HG02623 (cell line): Measurements from ENCODE around the gene PIK3AP1.
"Not testable (repeated sequence)": the region's sequence is repeated elsewhere in the genome, so short reads cannot be mapped to it uniquely, and the experiment has no call there.

ENCODE experiments used
- ATAC-seq: cut with Tn5 transposase; IDR thresholded peaks from one replicate; pipeline ENCODE4 v1.9.1; 2021; ENCODE audit warnings: moderate library complexity; ENCODE audit not compliant: unreplicated experiment

PIK3AP1 gene

DNA sequence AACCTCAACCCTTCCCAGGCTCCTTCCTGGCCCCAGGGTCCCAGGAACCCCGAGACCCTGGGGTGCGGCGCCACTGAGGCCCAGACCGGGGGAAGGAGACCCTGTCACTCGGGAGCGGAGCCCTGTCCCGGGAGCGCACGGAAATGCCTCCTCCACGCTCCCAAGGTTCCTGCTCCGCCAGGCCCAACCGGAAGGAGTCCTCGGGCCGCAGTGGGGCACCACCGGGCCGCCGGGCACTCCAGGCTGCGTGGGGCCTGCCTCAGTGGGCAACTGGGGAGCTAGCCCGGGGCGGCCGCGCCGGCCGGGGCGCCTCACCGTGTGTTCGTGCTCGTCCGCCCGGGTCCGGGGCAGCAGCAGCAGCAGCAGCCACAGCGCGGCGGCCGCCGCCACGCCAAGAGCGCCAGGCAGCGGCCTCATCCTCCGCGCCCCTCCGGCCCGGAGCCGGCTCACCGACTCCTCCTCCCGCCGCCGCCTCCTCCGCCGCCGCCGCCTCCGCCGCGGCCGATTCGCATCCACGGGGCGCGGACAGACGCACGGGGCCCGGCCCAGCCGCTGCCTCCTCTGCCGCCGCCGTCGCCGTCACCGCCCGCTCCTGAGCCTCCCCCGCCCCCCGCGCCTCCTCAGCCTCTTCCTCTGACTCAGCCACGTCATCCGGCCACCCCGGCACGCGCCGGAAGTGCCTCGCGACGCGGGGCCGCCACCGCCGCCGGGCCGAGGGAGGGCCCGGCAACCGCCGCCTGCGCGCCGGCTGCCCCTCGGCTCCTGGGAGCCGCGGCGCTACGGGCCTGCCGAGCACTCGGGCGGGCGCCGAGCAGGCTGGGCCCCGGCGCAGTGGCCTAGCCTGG, 133.7 kb downstream of the PIK3AP1 start, which contains the start of gene TM9SF3:
Gene TM9SF3 (minus strand): TSS at position 594 of the 845 bp plus-strand sequence. CDS start 177 bp downstream, at position 417.
- ATAC-seq: peak; percentile 65

DNA sequence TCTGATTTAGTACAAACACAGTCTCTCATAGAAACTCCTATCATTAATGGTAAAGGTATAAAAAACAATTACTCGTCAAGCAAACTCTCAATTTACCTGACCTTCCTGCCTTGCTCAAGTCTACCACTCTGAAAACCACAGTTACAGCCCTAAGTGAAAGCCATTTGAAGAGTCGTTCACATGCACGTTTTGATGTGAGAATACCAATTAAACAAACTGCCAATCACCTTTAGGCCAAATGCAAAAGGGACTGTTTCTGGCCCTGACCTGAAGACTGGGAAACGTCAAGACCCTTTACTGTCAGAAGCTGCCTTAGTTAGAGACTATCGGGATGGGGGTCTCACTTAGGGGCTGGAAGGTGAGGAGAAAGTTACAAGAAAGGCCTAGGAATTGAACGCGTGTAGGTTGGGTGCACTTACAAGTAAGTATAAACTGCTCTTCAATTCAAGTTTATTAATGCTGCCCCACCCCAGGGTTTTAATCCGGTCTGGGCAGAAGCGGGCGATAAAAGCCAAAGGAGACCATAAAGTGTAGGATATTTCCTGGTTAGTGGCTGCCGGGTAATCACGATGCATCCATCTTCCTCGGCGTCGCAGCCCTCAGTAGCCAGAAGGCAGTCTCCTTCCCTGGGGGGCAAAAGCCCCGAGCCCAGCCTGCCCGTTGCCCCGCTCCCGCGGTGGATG, 134.4 kb downstream of the PIK3AP1 start:
- peak; percentile 5 for ATAC-seq

DNA sequence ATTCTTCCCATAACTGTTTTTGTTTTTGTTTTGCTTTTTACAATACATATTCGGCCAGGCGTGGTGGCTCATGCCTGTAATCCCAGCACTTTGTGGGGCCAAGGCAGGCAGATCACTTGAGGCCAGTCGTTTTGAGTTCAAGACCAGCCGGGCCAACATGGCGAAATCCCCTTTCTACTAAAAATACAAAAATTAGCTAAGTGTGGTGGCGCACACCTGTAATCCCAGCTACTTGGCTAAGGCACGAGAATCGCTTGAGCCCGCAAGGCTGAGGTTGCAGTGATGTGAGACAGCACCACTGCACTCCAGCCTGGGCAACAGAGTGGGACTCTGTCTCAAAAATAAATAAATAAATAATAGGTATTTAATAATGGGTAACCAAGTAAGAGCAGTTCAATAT, 135.8 kb downstream of the PIK3AP1 start:
- ATAC-seq: no peak

- no peak for ATAC-seq
Measured at GRCh38 chr10:96584035-96584434, 136.3 kb downstream of the PIK3AP1 start.

DNA sequence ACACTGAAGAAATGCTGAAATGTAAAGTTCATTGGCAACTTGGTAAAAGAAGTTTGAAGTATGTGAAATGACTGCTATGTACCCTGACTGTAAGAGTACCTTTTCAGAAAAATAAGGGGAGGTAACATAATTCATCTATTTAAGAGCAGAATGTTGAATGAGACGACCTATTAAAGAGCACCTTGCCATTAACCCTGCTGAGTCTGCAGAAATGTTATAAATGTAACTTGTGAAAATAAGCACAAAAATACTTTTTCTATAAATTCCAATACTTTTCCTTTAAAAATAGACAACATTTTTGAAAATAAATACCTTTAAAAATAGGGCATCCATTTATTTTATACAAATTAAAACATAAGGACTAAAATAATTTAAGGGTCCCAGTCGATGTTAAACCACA, 141.2 kb downstream of the PIK3AP1 start:
- no peak for ATAC-seq

DNA sequence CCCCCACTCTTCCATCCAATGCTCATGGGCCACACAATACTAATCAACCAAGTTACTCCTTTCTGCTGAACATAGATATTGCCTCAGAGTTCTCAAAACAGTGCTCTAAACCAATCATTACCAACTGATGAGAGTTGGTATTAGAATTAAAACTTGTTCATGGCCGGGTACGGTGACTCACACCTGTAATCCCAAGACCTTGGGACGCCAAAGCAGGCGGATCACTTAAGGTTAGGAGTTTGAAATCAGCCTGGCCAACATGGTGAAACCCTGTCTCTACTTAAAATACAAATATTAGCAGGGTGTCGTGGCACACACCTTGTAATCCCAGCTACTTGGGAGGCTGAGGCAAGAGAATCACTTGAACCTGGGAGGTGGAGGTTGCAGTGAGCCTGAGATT, 141.7 kb downstream of the PIK3AP1 start:
- no peak for ATAC-seq

GRCh38 chr10:96578022-96578421, 142.3 kb downstream of the PIK3AP1 start:
- ATAC-seq: no peak

- no peak for ATAC-seq
Measured at GRCh38 chr10:96577069-96577468, 143.2 kb downstream of the PIK3AP1 start.

GRCh38 chr10:96576277-96576980, 143.9 kb downstream of the PIK3AP1 start:
- no peak for ATAC-seq

DNA sequence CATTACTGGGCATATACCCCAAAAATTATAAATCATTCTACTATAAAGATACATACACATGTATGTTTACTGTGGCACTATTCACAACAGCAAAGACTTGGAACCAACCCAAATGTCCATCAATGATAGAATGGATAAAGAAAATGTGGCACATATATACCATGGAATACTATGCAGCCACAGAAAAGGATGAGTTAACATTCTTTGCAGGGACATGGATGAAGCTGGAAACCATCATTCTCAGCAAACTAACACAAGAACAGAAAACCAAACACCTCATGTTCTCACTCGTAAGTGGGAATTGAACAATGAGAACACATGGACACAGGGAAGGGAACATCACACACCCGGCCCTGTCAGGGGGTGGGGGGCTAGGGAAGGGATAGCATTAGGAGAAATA, 145.8 kb downstream of the PIK3AP1 start:
- ATAC-seq: not testable (repeated sequence)

- no peak for ATAC-seq
Measured at GRCh38 chr10:96573036-96573435, 147.3 kb downstream of the PIK3AP1 start.

DNA sequence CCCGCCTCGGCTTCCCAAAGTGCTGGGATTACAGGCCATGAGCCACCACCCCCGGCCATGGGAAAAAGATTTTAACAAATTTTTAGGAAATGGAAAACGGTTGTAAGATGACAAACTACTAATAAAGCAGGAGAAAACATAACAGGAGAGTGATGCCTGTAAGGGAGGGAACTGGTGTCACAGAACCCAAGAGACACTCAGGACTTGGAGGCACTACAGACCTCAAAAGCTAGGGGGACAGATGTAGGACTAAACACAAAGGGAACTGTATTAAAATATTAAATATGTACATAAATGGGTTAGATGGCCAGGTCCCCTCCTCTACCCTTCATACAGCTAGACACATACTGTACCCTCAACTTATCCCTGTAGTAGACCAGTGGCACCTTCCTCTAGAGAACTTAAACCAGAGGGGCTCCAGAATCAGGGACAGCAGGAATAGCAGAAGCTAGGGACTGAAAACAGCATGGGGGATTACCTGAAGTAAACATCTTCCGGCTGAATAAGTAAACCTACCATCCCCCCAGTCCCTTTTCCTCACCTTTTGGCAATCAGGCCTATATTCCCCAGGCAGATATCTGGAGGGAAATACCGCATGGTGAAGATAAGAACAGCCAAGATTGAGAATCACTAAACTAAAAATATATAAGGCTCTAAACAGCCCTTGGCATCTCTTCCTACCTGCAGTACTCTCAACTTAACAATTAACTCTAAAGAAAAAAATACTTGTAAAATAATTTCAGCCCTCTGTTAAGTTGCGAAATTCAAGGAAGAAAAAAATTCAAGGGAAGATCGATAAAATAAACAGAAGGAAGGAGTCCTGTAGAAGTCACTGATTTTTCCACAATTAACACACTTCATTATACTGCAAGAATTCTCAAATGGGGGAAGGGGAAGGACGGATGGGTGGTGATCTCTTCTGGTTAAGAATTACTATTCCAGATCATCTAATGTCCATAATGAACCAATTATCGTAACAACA, 149.0 kb downstream of the PIK3AP1 start:
- no peak for ATAC-seq

DNA sequence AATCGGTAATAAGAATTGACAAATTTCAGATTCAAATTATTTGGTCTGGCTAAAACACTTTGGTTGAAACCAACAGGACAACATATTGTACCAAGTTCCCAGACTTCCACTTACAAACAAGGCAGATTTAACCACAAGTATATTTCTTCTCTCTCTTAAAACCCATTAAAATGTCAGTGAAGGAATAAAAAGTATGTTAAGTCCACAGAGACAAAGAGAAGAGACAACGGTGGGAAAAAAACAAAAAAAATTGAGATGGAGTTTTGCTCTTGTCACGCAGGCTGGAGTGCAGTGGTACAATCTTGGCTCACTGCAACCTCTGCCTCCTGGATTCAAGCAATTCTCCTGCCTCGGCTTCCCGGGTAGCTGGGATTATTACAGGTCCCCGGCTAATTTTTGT, 149.8 kb downstream of the PIK3AP1 start:
- no peak for ATAC-seq

- no peak for ATAC-seq
Measured at GRCh38 chr10:96568402-96568801, 151.9 kb downstream of the PIK3AP1 start.

- ATAC-seq: no peak
Measured at GRCh38 chr10:96565774-96566173, 154.5 kb downstream of the PIK3AP1 start.

DNA sequence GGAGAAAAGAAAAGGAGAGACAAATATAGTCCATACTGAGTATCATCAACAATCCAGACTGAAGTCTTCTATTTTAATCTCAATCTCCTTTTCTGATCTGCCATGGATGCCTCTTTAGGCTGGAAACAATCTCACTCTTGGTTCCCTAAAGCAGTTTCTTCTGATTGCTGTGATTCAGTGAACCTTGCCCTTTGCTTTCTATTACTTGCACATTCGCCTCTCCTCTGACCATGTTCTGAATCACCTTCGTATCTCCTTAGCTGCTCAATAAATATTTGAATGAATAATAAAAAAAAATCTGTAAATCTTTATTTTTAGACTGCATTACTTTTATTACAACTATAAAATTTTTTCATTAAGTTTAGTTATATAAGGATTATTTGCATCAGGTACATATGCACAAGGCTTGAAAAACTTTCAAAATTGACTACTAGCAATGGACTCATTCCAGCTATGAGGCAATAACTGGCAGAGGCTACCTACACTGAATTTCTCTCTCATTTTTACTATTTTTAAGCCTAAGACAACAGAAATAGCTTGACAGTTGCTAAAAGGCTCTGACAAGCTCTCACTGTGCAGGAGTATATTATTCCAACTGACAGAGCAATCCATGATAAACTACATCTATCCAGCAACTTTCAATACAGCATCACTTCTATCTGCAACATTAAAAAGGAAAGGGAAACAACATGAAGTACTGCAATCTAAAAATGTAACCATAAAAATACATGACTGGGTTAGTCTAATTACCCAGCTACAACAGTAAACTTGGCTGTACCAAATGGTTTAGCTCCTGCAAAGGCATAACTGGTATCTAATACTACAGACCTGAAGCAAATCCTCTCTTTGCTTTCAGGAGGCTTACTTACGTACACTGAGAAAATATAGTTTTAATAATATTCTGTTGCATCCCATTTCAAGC, 159.1 kb downstream of the PIK3AP1 start:
- no peak for ATAC-seq

DNA sequence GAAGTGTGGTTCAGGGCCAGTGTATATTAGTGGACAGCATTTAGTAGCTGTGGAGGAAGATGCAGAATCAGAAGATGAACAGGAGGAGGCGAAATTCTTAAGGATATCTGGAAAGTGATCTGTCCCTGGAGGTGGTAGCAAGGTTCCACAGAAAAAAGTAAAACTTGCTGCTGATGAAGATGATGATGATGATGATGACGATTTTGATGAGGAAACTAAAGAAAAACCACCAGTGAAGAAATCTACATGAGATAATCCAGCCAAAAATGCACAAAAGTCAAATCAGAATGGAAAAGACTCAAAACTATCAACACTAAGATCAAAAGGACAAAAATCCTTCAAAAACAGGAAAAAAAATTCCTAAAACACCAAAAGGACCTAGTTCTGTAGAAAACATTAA, 159.8 kb downstream of the PIK3AP1 start:
- no peak for ATAC-seq

DNA sequence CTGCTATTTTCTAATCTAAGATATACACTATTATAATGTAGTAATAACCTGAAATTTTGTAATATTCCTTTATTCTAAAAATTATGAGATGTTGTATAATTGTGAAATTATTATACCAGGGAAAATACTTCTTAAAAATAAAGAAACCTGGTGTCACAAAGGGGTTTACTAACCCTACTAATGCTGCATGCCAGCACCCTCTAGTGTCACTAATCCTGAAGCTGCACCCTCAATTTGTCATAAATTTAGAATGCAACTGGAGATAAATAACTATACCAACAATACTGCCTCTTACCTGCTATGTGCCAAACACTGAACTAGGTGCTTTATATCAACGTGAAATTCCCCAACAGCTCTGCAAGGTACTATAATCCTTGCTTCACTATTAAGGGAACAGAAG, 164.3 kb downstream of the PIK3AP1 start:
- no peak for ATAC-seq

DNA sequence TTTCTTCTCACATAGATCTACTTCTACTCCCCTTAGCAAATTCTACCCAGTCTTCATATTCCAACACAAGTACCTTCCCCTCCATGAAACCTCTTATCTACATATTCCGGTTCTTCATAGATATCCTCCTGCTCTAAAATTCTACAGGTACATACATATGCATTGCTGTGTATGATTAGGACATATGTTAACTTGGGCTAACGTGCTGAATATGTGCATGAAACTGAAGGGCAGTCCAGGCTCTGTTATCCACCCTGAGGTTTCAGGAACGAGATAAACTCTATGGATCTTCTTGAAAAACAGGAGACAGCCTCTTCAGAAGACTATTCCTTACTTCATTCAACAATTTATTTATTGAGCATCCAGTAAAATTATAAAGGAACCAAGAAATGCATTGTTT, 165.0 kb downstream of the PIK3AP1 start:
- no peak for ATAC-seq
